GM18505 (cell line): ENCODE data around the gene MN1.

Experiments used
- ATAC-seq: cut with Tn5 transposase; IDR thresholded peaks from one replicate; pipeline ENCODE4 v1.9.1; 2021; ENCODE audit not compliant: unreplicated experiment
- POLR2A ChIP-seq: IDR thresholded peaks from 4 replicates; pipeline ENCODE4 v1.6.1; 2011; ENCODE audit warnings: borderline replicate concordance; ENCODE audit not compliant: insufficient read depth, insufficient read length; ENCODE audit errors: extremely low read depth

The MN1 gene

DNA sequence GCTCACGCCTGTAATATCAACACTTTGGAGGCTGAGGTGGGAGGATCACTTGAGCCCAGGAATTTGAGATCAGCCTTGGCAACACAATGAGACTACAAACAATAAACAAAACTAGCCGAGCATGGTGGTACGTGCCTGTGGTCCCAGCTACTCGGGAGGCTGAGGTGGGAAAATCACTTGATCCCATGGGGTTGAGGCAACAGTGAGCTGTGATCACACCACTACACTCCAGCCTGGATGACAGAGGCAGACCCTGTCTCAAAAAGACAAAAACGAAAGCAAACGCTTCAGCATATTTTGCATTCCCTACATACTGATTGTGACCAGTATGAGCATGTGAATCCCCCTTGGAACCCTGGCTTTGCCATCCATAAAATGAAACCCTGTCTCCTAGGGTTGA is 33.9 kb upstream of the MN1 start:
- ATAC-seq: no peak
- no peak for TF ChIP-seq POLR2A

DNA sequence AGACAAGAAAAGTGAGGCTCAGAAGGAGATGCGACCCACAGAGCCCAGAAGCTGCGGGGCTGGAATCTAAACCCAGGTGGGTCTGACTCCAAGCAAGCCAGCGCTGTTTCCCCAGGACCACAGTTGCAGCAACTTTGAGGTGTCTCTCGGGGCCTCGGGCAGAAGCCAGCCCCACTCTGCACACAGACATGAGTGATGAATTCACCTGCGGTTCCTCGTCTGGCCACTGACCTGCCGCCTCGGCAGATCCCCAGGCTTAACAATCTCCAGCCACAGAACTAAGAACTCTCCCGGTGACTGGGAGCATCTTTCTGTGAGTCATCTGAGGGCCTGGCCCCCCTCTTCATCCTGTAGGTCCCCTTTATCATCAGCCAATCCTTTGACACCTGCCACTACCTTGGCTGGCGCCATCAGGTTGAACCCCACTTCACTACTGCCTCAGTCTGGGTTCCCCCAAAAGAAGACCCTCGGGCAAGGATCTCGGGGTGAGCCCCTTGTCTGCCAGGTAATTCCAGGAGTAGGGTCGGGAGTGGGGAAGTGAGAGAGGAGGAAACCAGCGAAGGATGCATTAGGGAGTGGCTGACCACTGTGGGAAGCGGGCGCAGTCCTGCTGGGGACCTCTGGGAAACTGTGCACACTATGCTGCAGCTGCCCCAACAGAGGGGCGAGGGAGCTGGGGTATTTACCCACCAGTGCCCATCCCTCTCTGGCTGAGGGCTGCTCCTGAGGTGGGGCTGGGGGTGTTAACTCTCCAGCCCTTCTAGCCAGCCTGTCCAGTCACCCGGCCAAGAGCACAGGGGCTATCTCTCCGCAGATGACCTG is 33.0 kb upstream of the MN1 start:
- TF ChIP-seq POLR2A: no peak
- ATAC-seq: no peak

DNA sequence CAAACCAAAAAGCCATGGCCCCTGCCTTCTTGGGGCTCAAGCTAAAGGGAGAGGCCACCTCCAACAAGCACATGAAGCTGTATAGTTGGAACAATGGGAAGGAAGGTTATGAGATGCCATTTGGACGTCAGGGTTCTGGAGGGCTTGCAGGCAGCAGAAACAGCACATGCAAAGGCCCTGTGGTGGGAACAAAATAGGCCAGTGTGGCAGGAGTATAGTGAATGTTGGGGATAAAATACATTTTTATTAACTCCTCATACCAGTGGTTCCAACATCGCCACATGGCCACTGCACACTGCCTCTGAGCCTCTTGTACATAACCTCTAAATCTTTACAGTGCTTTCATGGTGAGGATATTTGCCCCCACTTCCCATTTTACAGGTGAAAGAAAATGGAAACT is 32.2 kb upstream of the MN1 start:
- no peak for ATAC-seq

DNA sequence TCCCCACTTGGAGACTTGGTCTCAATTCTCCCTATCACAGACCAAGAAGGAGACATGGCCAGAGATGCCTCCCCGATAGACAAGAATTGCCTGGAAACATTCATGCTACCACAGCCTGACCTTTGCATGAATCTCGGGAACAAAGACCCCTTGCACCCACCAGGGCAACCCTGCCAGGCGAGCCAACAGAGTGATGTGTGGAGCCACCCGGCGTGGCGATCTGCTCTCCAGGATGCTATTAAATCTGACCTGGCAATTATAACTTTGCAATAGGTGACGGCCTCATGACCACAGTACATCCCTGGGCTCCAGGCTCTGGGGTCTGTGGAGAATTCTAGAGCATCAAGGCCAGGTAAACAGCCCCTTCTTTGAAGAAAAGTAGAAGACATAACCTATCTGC is 31.1 kb upstream of the MN1 start:
- TF ChIP-seq POLR2A: no peak
- no peak for ATAC-seq

More for the DNA sequence above, 32.2 kb upstream of the MN1 start:
- no peak for TF ChIP-seq POLR2A

DNA sequence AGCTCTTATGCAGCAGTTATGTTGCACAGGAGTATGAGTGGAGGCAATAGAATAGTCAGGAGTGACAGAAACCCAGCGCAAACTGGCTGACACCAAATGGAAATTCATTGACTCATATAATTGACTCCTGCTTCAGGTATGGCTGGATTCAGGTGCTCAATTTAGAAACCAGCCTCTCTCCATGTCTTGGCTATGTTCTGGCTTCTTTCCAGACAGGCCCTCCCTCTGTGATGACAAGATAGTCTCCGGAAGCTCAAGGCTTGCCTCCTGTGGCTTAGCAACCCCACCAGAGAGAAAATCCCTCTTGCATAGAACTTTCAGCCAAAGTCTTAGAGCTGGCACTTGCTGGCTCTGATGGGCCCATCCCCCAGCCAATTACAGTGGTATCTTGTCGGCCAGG is 28.1 kb upstream of the MN1 start:
- TF ChIP-seq POLR2A: no peak
- no peak for ATAC-seq

DNA sequence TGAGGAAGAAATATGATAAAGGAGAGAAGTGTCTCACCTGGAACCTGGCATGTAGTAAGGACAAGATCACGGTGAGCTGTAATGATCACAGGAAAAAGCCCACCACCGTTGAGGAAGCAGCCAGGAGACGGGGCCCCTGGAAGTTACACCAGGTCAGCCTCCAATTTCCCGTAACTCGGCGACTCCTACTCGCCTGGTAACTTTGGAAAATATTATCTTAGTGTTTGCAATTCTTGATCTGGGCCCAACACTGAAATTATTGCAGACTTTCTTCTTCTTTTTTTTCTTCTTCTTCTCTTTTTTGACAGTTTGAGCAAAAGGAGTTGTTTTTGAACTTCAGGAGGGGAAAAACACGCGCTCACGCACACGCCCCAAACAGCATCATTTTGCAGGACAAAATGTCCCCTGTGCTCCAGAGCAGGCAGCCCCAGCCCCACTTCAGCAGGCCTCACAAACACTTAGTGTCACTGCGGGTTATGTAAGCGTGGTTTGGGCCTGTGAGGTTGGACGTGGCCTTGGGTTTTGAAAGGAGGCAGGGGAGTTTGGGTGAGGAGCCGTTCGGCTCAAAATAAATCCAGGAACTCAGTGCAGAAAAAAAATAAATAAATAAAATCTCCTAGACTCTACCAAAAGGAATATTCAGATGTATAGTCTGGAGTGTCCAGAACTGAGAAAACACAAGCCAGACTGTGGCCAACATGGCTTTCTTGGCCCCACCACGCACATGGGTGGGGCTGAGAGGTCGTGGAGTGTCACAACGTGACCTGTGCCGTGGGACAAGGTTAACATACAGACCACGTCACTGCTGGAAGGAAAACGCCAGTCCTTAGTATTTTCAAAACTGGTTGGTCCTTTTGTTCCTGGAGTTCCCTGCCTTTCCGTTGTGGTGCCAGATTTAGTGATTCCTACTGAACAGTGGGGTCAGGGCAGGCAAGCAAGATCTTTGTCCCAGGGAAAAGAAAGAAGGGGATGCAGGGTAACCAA is 26.3 kb upstream of the MN1 start:
- no peak for ATAC-seq
- no peak for TF ChIP-seq POLR2A

DNA sequence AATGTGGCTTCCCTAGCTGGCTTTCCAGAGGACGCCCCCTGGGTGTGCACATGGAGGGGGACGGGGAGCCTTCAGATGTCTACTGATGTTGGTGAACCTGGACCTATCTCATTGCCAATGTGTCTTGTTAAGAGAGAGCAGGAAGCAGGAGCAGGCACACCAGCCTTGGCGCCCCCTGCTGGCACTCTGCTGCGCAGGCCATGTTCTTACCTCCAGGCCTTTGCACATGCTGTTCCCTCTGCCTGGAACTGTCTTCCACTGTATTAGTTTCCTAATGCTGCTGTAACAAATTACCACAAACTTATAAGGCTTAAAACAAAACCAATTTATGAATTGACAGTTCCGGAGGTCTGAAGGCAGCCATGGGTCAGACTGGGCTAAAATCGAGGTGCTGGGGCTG is 23.6 kb upstream of the MN1 start:
- no peak for ATAC-seq
- no peak for TF ChIP-seq POLR2A

DNA sequence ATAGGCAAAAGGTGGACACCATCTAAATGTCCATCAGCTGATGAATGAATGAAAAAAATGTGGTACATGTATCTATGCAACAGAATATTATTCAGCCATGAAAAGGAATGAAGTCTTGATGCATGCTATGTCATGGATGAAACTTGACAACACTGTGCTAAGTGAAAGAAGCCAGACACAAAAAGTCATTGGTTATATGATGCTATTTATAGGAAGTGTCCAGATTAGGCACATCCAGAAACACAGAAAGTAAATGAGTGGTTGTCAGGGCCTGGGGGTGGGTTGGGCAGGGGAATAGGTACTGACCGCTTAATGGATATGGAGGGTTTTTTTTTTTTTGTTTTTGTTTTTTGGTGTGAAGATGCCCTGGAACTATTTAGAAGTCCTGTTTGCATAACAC is 21.7 kb upstream of the MN1 start:
- TF ChIP-seq POLR2A: no peak
- ATAC-seq: no peak

DNA sequence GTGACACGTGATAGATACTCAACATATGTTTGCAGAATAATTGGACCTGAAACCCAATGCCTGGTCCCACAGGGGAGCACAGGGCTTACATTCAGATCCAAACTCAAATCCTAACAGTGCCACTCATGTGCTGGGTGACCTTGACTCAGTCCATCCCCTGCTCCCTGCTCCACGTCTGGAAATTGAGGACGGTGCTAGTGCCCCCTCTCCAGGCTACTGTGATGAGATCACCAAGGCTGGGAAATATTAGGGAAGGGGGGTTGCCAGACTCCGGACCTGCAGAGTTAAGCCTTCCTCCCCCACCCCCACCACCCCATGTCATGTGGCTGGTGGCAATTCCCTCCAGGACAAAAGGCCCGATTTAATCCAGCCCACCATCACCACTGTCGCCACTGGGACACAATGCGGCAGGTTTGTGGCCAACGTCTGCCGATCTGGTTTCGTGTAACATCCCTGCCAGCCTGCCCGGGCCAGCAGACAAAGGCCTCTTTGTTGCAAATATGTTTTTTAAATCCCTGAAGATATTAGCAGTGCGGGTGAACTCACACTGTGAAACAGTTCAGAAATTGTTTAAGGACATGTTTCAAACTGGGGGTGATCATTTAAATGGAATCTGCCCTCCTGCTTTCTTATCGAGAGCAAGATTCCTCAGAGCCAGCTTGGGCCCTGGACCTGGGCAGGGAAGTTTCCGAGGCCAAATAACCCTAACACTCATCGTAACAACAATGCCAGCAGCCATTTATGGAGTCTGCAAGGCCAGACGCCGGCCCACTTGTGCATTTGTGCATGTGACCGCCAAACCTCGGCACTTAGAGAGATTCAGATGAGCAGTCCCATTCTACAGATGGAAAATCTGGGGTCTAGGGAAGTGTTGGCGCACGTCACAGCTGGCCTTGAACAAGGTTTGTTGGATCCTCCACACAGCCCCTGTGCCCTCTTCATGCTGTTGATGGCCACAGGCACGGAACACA is 19.6 kb upstream of the MN1 start:
- no peak for ATAC-seq
- no peak for TF ChIP-seq POLR2A

DNA sequence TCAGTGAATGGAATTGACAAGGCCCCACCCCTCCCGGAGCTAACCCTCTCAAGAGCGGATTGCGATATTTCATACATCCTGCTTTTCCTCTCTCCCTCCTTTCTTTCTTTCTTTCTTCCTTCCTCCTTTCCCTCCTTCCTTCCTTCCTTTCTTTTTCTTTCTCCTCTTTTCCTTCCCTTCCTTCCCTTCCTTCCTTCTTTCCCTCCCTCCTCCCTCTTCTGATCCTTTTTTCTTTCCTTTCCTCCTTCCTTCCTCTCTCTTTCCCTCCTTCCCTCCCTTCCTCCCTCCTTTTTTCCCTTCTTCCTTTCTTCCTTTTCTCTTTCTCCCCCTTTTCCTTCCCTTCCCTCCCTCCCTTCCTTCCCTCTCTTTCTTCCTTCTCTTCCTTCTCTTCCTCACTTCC is 15.0 kb upstream of the MN1 start:
- ATAC-seq: no peak
- TF ChIP-seq POLR2A: no peak

DNA sequence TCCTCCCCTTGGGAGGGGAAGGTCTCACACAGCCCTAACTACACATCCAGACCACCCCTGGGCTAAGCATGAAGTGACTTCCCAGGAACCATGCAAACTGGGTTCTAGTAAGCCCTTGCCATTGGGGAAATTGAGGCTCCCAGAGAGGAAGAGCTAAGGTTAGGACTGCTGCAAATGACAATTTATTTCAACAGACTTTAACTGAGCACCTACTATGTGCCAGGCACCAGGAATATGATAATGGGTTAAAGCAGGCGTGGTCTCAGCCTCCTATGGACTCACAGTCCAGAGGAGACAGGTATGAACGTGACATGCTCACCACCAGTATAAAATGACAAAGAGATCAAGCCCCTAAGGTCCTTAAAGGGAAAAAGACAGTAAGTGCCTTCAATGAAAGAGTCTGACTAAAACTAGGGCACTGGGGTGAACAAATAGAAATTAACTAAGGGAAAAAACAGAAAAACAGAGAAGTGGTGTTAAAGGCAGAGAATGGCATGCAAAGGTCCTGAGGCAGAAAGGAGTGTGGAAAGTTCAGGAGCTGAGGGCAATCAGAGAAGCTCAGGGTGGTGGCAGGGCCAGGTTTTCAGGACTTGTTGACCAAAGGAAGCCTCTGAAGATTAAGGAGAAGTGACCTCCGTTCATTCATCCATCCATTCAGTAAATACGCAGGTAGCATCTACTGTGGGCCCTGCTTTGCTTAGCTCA is 14.4 kb upstream of the MN1 start:
- no peak for ATAC-seq
- no peak for TF ChIP-seq POLR2A

DNA sequence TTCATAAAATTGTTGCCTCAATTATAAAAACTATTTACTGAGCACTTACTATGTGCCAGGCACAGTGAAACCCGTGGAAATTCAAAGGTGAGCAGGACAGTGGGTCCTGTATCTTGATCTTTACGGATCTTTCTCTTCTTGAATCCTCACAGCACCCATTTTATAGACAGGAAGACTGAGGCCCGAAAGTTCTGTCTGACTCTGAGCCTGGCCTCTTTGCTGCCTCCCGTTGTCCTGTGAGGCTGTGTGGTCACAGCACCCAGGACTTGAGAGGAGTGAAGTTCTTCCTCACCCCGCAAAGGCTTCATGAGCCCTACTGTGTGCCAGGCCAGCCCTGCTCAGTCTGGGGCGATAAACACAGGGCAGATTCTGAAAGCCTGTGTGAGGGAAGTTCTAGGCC is 13.4 kb upstream of the MN1 start:
- no peak for TF ChIP-seq POLR2A
- no peak for ATAC-seq
